IPS DF 19.7 (cell line): ENCODE results near the gene NSMCE1.

Source experiments
- DNase-seq: peaks from one replicate; pipeline ENCODE4 v3.0.0-alpha.2; 2013; ENCODE audit warnings: low read depth, low spot score

NSMCE1 gene

DNA sequence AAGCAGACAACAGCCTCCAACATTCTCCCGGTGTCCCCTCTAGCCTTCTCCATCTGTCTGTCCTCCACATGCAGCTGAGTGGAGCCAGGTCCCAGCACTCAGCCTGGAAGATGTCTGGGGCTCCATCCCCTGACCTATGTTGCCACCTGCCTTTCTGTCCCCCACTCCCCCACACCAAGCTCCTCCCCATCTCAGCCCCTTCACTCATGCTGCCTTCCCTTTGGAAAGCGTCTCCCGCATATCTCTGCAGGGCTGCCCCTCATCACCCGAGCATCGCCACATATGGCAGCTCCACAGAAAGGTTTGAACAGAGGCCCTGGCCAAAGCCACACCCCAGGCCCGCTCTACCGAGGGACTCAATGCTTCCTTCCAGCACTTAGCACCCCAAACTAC is 24.2 kb downstream of the NSMCE1 start:
- DNase-seq, result no peak

DNA sequence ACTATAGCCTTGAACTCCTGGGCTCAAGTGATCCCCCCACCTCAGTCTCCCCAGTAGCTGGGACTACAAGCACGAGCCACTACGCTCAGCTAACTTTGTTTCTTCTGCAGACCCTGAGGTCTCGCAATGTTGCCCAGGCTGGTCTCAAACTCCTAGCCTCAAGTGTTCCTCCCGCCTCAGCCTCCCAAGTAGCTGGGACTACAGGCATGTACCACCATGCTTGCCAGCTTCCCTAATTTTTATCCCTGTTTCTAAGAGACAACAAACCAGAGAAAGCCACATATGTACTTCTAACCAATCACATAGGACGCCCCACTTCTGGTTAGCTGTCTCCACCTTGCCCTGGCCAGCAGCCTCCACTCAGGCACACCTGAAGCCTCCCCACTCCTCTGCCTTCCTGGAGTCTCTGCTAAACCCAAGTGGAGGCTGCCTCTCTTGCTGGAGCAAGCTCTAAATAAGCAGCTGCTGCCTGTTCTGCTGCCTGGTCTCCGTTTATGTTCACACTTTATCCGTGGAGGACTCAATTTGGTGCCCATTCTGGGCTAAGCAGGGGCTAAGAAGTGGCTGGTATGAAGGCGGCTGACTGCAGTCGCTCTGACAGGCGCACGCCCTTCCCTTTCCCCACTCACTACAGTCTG is 24.7 kb downstream of the NSMCE1 start:
- DNase-seq, result no peak

DNA sequence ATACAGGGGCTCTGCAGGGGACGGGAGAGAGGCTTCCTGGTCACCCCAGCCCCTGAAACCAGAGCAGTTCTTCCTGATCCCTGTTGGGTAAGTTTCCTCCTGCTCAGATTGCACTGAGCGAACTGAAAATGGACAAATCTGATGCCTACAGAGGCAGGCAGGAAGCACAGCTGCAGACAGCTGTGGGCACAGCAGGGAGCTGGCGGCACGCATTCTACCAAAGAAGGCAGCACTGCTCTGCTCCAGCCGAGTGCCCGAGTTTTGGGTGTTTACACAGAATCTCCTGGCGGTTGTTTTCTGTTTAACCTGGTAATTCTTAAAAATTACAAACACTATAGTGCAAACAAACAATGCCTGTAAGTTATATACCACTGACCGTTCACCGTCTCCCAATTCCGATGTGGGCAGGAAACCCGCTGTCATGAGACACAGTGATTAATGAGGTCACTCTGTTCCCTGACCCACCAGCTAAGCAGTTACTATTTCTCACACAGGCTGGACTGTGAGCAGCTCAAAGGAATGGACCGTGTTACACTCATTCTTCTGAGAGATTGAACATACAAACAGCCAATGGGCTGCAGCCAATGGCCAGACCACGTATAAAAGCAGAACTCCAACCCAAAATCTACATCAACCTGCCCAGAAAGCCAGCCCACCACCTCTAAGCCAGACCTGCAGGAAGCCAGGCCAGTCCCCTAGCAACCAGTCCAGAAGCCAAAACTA is 25.5 kb downstream of the NSMCE1 start:
- DNase-seq, result no peak

DNA sequence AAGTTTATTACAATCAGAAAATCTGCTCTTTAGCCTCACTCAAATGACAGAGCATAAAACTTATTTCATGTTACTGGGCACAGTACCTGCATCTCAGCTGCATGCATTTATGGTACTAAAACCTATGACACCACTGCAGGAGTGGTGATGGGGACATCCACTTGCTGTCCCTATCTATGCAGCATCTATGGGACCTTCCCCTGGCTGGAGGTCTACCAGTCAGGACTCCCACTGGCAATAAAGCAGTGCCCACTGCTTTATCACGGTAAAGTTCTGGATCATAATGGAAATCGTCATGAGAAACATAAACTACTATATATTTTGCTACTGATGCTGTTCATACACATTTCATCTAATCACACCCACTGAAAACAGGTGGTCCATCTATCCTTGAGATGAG is 26.2 kb downstream of the NSMCE1 start:
- no peak for DNase-seq

DNA sequence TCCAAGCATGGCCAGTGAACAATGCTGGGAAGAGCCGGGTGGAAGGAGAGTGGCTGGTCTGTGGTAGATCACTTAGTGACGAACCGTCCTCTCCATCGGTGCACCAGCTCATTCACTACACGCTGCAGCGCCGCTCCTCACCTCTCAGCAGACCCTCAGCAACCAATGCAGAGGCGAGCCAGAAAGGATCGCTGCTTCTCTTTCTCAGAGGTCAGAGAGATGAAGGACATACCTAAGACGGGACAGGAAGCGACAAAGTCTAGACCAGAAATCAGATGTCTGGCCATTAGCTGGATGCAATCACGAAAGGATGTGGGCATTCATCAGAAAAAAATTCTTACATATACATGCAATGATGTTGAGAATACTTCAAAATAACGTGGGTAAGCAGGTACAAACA is 26.9 kb downstream of the NSMCE1 start:
- no peak for DNase-seq

DNA sequence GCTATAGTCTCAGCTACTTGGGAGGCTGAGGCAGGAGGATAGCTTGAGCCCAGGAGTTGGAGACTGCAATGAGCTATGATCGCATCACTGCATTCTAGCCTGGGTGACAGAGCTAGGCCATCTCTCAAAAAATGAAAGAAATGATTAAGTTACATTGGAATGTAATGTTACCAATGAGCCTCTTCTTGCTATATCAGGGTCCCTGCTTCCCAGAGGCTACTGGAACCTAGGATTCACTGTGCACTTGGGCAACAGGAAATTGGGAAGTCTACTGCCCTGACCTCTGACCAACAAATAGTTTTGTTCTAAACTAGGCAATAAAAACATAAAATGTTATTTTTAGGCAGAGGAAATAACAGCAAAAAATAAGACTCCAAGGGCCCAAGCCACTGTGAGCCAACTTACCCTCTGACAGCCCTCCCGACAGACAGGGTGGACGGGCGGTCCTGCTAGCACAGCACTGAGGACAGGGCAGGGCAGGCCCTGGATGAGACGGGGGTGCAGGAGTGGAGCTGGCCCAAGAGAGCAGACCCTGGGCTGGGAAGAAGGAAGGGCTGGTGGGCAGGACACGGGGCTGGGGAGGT is 27.5 kb downstream of the NSMCE1 start:
- no peak for DNase-seq

DNA sequence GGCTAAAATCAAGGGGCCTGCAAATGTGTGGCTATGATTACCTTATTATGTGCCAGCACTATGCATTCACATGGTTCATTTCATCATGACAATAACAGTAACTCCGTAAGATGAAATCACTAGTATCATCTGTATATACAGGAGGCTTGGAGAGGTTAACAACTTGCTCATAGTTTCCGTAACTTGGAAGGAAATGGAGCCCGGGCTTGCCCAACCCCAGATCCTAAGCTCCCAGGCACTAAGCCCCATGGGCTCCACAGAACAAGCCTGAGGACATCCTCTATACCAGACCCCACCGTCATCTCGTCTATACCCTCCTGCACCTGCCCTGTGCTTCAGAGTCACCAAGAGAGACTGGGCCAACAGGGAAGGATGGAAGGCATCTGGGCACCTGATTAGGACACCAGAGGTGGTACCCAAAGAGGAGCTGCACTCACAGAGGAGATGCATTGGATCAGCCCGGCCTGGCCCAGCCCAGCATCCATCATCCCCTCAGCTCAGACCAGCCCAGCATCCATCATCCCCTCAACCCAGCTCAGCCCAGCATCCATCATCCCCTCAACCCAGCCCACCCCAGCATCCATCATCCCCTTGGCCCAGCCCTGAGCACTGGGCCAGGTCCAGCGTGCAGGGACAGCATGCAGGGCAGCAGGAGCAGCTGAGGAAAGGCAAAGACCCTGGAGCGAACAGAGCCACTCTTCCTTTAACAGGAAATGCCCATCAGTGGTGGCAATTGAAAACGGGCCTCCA is 28.5 kb downstream of the NSMCE1 start:
- DNase-seq, result no peak

DNA sequence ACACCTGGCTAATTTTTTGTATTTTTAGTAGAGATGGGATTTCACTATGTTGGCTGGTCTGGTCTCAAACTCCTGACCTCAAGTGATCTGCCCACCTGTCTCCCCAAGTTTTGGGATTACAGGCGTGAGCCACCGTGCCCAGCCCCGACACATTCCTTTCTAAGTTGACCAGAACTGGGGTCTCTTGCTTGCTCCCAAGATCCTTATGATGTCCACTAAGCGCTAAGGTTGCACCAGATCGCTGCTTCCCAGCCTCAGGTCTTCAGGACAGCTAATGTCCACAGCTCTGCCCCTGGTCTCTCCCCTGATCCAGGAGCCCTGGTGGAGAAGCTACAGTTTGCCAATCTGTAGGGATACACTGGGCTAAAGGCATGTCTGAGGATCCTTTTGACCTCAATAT is 29.5 kb downstream of the NSMCE1 start:
- no peak for DNase-seq

DNA sequence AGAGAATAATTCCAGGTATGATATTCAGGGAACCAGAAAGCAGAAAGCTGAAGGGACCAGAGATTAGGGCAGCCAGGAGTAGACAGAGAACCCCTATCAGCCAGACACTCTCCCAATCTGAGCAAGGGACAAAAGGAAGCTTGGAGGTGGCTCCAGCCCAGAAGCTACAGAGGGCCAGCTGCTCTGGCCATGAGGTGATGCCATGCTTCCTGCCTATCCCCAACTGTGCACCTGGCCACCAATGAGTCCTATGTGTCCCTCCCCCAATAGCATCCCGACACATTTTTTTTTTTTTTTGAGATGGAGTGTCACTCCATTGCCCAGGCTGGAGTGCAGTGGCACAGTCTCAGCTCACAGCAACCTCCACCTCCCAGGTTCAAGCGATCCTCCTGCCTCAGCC is 30.0 kb downstream of the NSMCE1 start:
- no peak for DNase-seq

DNA sequence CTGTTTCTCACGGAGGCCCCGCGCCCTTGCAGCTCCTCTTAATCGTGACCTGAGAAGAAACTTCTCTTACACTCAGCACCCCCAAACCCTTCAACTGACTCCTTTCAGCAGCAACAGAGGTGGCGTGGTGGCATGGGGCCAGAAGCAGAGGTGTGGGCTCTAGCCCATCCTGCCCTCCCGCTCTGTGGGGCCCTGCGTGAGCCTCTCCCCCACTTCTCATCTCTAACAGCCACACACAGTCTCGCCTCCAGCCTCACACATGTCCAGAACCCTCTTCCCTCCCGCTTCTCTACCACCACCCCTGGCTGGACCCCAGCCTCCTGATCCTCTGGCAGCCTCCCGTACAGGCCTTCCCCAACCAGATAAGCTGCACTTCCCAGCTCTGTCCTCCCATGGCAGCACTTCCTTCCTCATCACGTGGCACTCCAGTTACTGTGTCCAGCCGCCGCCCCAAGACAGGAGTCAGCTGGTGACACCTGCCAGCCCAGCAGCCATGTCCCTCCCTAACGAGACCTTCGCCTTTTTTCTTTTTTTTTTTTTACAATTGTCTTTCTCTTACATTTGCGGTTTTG is 30.5 kb downstream of the NSMCE1 start:
- DNase-seq, result no peak

DNA sequence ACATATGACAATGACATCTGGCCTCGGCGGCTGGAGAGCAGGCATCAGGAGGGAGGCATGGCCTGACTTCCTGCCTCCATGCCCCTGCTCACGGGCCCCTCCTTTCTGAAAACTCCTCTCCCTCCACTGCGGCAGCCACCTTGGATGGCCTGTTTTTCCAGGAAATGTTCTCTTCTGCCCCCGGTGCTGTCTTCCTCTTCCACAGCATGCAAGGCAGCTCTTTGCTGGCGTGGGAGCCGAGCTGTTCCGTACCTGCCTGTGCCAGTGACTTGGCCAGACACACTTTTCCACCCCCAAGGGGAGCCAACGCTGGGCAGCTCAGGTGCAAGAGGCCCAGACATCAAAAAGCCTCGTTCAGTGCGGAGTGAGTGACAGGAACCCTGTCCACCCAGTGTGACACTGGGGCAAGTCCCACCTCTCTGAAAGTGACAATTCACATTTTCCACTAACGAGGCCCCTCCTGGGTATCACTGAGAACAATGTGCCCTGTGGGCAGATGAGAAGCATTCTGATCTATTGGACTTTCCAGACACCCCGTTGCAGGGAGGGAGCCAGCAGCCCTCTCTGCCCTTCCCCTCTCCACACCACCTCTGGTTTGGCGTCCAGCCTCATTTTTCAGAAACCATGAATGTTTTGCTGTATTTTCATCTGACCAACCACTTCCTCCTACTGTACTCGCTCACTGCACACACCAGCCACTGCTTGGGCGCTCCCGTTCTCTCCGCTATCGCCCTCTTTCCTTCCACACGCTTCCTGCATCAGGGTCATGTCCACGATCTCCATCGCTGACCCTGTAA is 31.2 kb downstream of the NSMCE1 start:
- no peak for DNase-seq

DNA sequence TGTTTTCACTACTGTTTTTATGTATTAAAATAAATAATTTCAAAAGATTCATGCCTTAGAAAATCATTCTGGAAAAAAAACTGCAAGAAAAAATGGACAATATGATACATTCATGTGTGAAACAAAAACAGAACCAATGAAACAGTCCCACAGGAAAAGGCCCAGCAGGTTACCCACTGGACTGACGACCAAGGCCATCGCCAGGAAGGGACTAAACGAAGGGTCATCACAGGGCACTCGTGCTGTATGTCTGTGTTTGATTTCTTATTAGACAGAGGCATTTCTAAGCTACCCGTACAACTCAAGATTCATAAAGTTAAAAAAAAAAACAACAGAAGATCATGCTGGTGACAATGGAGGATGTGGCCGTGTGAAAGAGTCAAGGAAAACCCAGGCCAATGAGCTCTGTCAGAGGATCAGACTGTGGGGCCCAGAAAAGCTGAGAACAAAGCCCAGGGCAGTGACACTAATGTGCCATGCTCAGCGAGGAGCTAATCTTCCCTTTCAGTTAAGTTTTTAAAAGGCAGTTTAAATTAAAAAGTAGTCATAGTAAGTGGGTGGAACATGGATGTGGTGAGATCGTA is 31.8 kb downstream of the NSMCE1 start:
- no peak for DNase-seq

DNA sequence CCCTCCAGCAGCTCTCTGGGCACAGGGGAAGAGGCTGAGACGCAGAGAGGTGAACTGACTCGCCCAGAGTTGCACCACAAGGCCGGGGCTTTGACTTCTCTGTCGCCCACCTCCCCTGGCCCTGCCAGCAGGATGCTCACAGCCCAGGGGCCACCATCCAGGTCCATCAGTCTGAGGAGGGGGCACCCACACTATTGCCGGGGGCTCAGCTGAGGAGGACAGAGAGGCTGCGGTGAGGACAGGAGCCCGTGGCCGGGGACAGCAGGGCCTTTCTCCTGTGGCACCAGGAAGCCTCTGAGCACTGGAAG is 32.7 kb downstream of the NSMCE1 start:
- no peak for DNase-seq

DNA sequence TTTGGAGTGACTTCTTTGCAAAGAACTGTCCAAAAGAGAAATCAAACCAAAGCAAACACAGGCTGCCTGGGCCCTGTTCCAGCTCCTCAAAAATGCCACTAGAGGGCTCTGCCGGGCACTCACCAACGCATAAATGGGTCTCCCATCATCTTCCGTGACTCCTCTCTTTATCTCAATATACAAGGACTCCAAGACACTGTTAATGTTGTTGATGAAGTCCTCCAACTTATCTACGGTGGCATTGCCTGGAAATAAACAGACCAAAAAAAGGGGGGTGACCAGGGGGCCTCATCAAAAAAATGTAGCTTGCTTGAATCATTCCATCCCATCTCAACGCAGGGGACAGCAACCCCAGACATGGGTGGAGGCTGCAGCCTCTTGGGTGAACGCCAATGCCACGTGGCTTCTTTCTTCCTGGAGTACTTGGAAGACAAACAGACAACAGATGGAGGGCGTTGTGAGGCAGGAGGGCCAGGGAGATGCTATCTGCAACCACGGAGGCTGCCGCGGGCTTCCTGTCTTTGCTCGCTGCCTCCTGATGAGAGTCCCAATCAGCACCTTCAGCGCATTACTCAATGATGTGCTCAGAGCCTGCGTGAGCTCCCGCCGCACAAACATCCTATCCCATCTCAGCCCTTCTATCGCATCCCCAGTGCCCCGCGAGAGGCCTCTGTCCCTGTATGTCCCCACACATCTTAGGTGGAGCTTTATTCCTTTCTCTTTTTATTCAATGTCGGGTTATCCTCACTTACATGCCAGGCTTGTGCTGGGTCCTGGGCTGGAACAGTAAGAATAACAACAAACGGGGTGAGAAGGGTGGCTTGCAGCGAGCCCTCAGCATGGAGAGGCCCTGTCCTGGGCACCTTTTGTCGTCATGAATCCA is 33.3 kb downstream of the NSMCE1 start:
- no peak for DNase-seq

DNA sequence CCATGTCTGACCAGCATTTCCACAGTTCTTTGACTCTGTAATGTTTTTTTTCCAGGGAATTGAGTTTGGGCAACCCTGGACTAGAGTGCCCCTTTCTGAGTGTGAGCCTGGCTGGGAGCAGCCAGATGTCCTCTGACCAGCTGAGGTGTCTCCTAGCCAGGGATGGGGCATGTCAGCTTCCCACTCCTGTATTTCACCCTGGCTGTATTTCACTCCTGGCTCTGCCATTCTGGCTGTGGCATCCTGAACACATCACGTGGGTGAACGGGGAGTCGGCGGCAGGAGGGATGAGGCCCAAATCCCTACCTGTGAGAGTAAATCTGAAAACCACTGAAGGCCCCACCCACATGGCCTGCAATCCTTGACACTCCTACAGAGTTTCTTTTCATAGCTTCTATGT is 34.0 kb downstream of the NSMCE1 start:
- DNase-seq, result no peak

DNA sequence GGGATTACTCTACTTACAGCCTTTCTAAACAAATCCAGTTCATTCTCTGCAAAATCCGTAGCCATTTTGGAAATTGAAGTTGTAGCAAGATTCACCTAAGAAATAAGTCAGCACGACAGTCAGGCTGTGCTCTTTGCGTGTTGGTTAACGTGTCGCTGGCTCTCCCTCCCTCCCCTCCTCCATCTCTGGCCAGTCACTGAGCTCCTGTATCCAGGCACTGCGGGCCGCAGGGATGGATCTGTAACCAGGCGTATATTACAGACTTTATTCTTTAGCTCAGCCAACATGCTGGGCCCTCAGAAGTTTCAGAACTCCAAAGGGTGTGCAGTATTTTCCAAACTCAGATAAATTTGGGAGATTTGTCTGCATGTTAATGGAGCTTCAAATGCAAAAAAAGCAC is 34.4 kb downstream of the NSMCE1 start:
- DNase-seq, result no peak

DNA sequence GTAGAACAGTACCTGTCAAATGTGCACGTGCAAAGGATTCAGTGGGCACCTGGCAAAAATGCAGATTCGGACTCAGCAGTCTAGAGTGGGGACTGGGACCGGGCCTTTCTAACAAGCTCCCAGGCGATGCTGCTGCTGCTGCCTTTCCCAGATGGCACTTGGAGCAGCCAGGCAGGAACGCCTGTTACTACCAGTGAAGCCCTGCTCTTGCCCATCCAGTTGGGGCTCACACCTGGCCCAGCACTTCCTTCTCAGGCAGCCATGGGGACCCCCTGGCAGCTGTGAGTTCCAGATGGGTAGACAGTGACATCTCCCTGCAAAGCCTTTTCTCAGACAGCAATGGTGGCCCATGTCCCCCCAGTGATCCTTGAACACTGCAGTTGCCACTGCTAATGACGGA is 34.8 kb downstream of the NSMCE1 start:
- no peak for DNase-seq

DNA sequence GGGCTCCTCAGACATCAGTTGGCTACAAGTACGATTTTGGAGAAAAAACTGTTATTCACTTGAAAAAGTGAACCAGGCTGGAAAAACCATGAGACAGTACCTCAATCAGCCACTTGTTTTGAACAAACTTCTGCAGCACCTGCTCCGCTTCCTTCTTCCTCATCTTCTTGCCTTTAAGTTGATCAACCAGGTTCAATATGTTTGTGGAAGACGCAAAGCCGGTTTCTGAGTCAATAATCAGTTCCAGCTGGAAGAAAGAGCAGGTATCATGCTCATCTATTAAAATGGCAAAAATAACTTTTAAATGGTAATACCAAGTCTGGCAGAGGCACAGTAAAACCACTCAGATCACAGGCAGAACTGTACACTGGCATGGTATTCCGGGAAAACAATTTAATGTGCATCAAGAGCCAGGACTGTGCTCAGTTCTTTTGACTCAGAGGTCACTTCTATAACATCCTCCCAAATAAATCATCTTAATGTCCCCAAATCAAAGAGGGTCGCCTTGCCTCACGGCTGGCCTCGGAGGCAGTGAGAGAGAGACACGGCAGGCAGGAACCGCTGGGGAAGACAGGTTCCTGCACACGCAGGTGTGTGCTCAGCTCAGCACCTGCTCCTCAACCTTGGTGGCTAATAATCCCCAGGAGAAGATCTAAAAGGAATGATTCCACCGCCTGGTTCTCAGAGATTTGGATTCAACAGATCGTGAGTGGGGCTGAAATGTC is 35.5 kb downstream of the NSMCE1 start:
- DNase-seq, result no peak

DNA sequence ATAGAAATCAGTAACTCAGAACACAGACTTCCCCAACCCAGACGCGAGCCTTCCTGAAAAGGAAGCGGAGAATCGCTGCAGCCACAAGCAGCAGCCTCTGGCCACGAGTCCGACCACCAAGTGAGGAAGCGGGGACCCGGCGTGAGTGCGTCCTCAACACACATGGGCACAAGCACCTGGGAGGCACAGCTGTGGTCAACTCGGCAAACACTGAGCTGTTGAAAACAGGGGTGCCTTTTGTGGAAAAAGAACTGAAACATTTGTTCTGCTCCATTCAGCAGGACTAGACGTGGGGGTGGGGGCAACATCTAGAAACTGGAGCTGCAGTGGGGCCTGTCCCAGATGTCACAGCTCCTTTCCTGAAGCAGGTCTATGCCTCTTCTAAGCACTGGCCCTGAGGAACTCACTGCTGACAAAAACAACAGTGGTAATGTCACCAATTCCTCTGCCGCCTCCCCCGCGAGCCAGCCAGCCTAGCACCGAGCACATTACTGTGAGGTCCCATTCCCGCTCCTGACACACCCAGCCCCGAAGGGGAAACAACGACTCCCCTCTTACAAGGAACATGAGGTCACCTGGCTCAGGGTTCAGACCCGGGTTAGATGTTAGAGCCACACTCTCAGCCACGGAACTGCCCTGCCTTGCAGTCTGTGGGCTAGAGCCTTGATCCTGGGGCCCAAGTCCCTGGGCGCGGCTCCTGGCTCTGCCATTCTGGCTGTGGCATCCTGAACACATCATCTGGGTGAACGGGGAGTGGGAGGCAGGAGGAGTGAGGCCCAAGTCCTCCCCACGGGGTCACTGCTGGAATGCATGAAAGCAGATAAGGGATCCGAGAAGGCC is 36.3 kb downstream of the NSMCE1 start:
- no peak for DNase-seq
